Stomach (tissue), 19 donors: ENCODE data around the gene KRT14. TPM values are rescaled to one million over a fixed set of nuclear protein-coding genes. Genes with fewer than 3 reads are reported as not detected.

ENCODE experiments used
- DNase-seq, 2 donors: peaks; one replicate each; pipeline versions ENCODE4 v3.0.0 to v3.0.0-alpha.2; 2013 to 2019
- H3K27ac ChIP-seq, 5 donors: fragments of 200-600 bp in 4 of 5; sonication (generic) in 4 of 5; one replicate each; pipeline ENCODE4 v1.5.1; 2013 to 2019; ENCODE audit warnings: mild to moderate bottlenecking in 1 of 5, moderate library complexity in 1 of 5
- H3K27me3 ChIP-seq, 3 donors: fragments of 200-600 bp; sonication (generic); one replicate each; pipeline ENCODE4 v1.5.1; 2017 to 2019; ENCODE audit warnings: mixed run types in 1 of 3
- H3K36me3 ChIP-seq, 4 donors: fragments of 200-600 bp; sonication (generic); 1 replicate in 3 of 4; 2 replicates in 1 of 4; pipeline ENCODE4 v1.5.1; 2016 to 2019
- H3K4me1 ChIP-seq, 4 donors: fragments of 200-600 bp; sonication (generic); one replicate each; pipeline ENCODE4 v1.5.1; 2016 to 2019
- H3K4me3 ChIP-seq, 4 donors: fragments of 200-600 bp; sonication (generic) in 3 of 4; one replicate each; pipeline ENCODE4 v1.5.1; 2016 to 2019; ENCODE audit warnings: mild to moderate bottlenecking in 1 of 4
- H3K9me3 ChIP-seq, 4 donors: fragments of 200-600 bp; sonication (generic); one replicate each; pipeline ENCODE4 v1.5.1; 2016 to 2019
- EP300 ChIP-seq: sonication (generic); formaldehyde crosslinking; IDR thresholded peaks from one replicate; pipeline ENCODE4 v1.6.1; 2017; ENCODE audit warnings: antibody characterized with exemption
- POLR2A ChIP-seq, 4 donors: fragments of 450-650 bp; IDR thresholded peaks; one replicate each; pipeline ENCODE4 v1.6.1; 2016; ENCODE audit warnings: antibody characterized with exemption in 4 of 4, control low read depth in 2 of 4, mild to moderate bottlenecking in 1 of 4, moderate library complexity in 1 of 4
- POLR2AphosphoS5 ChIP-seq, 3 donors: sonication (generic); formaldehyde crosslinking; IDR thresholded peaks; one replicate each; pipeline ENCODE4 v1.6.1; 2016; ENCODE audit warnings: antibody characterized with exemption in 3 of 3
- WGBS, 5 donors: extraction: QIAGEN DNeasy Blood & Tissue Kit in 3 of 5; methylation state at CpG; one replicate each; pipeline versions ENCODE4 v1.1.5 to v1.1.7; 2013 to 2018; 5-methylcytosine and 5-hydroxymethylcytosine counted together
- intact Hi-C: fragments of 100-400 bp; cut with DNase I; formaldehyde crosslinking; loops from one replicate; pipeline ENCODE4 v1.15.1; 2023; ENCODE audit warnings: low total_unique reads
- long read RNA-seq, 10 donors: transcript quantifications; one replicate each; lab custom pipeline, GENCODE V29; 2026
- polyA plus RNA-seq, 3 donors: library from polyadenylated mRNA; stranded (reverse); fragments of 200-250 nt; gene quantifications; one replicate each; pipeline ENCODE4 v1.2.3, GENCODE V29; 2013
- total RNA-seq, 5 donors: library from RNA; depleted of rRNA; stranded (reverse); fragments of >200 nt; gene quantifications; one replicate each; pipeline versions ENCODE4 v1.1.0 to v1.2.3, GENCODE V29; 2014 to 2016
- TF ChIP-seq, protein P1 (sequence below), 7 experiments: fragments of 450-650 bp in 4 of 7; fragments of 200-600 bp in 3 of 7; sonication (generic) in 3 of 7; IDR thresholded peaks; one replicate each; pipeline ENCODE4 v1.5.1; 2016 to 2019; ENCODE audit warnings: antibody characterized with exemption in 7 of 7, control low read depth in 2 of 7, mild to moderate bottlenecking in 1 of 7
- donor health status: healthy with polysubstance abuse.
- donor health status: Bipolar disorder and iron deficiency.
- donor health status: healthy.

The KRT14 gene
- total RNA-seq: 1 to 10 TPM in 1 of 5 donors, not detected in 4; 1.3 TPM
- 100 to 1,000 TPM in 1 of 3 donors, 1 to 10 TPM in 1, not detected in 1; 2.4 to 164 TPM for polyA plus RNA-seq
- long read RNA-seq, donor 1: 0 reads
- long read RNA-seq, donor 2: 0 reads
- long read RNA-seq, donor 3: 0 reads
- long read RNA-seq, donor 4: 0 reads
- long read RNA-seq, donor 5: 0 reads
- long read RNA-seq, donor 6: 0 reads
- long read RNA-seq, donor 7, partial matches to known transcripts: 0 of 1 reads
- long read RNA-seq, donor 7, other reads (novel, unspliced or antisense): 0 of 1 reads
- long read RNA-seq, donor 8: 0 reads
- long read RNA-seq, donor 9: 0 reads
- long read RNA-seq, donor 10: 0 reads

DNA sequence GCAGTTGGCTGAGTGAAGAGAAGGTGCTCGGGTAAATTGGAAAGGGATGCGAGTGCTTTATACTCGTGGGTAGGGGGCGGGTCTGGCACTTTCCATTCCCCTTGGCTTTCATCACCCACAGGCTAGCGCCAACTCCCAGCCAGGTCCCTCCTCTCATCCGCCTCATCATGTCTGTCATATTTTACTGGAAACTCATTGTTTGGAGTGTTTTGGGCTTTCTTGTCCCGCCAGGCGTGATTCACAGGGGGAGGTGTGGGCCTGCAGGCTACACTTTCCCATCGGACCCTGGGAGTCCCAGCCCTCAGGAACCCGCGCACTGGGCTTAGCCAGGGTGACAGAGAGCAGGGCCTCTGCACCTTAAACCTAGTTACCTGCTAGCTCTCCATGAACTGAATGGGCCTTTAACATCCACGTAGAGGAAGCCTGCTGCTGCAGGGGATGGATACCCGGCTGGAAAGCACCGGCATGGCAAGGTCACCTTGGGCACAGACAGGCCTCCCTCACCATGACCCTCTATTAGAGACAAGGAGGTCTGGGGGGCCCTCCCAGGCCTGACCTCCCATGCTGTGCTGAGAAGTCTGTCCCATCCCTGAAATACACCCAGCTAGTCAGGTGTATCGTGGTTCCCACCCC, at the start of gene KRT14:
KRT14 (minus strand) TSS at position 33 of the 633 bp plus-strand sequence. CDS start 61 bp downstream, outside the sequence.
- Histone ChIP-seq H3K27ac (no peak within 1 kb of the TSS), H3K4me3 (no peak within 1 kb of the TSS), H3K4me1 (no peaks in the 10 kb centered on the region), H3K27me3 (peaks cover 0 to 29% (median 0%) of the 10 kb centered on the region in 3 donors), H3K9me3 (no peaks in the 10 kb centered on the region), H3K36me3 (no peaks in the 10 kb centered on the region)
- WGBS, 5 donors: 72 to 87% (median 77%) methylated on average over 14 to 15 of the region's 15 CpGs
- no peak for TF ChIP-seq EP300
- TF ChIP-seq POLR2A (IDR thresholded peaks at IDR 0.05): no peak
- TF ChIP-seq POLR2AphosphoS5 (IDR thresholded peaks at IDR 0.05): no peak
- TF ChIP-seq, protein P1, sequence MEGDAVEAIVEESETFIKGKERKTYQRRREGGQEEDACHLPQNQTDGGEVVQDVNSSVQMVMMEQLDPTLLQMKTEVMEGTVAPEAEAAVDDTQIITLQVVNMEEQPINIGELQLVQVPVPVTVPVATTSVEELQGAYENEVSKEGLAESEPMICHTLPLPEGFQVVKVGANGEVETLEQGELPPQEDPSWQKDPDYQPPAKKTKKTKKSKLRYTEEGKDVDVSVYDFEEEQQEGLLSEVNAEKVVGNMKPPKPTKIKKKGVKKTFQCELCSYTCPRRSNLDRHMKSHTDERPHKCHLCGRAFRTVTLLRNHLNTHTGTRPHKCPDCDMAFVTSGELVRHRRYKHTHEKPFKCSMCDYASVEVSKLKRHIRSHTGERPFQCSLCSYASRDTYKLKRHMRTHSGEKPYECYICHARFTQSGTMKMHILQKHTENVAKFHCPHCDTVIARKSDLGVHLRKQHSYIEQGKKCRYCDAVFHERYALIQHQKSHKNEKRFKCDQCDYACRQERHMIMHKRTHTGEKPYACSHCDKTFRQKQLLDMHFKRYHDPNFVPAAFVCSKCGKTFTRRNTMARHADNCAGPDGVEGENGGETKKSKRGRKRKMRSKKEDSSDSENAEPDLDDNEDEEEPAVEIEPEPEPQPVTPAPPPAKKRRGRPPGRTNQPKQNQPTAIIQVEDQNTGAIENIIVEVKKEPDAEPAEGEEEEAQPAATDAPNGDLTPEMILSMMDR (IDR thresholded peaks at IDR 0.05): no peak
- intact Hi-C loops: no loop called here
- no peak for DNase-seq

DNA sequence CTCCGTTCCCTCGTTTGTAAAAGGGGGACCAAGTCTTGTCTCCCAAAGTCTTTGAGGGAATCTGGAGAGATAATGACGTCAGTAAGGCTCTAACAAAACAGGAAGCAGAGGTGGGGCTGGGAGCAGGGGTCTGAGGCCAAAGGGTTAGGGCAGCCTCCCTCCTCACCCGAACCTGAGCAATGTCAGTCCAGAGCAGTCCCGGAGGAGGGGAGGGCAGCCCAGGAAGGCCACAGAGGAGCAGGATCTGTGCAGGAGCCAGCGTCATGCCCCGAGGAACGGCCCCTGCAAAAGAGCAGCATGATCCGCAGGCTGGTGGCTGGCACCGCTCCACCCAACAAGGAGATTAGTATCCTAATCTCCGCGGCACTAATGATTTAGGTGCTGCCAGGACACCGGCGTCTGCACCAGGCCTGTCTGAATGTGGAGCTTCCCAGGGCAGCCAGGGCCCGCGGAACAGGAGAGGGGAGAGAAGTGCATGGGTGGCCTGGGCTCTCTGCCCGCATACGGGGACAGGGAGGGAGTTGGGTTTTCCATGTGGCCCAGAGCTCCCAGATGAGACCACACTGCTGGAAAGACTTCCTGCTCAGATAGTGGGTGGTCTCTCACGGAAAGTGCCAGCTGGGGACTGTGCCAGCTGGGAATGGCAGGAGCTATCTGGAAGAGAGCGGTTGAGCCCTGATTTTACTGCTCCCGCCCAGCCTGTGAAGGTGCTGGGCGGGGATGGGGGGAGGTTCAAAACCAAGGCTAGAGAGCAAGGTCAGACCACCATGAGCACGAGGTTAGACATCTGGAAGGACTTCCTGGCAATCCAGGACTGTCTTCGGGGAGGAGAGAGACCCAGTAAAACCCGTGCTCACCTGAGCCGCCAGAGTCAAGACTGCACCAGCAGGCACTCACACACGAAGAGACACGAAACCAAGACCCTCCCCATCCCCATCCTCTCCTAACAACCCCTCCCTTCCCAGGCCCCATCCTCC, 48.7 kb upstream of the KRT14 start:
- Histone ChIP-seq H3K4me3 (peak overlapping the region in 1 of 4 donors; percentile 22), H3K9me3 (no peaks in the 10 kb centered on the region), H3K4me1 (peaks cover 8 to 20% (median 15%) of the 10 kb centered on the region in 4 donors), H3K27ac (no peak overlapping the region), H3K36me3 (no peaks in the 10 kb centered on the region), H3K27me3 (peaks cover 0 to 14% (median 0%) of the 10 kb centered on the region in 3 donors)
- intact Hi-C loops: loop anchor here (5.0 kb wide), 1 partner anchor 78 kb away; no protein-coding TSS in a partner anchor
- whole genome bisulfite sequencing, 5 donors: 22 to 35% (median 28%) methylated on average over 23 to 28 of the region's 28 CpGs
- TF ChIP-seq EP300 (no peak), POLR2A (IDR thresholded peaks at IDR 0.05) (no peak), POLR2AphosphoS5 (IDR thresholded peaks at IDR 0.05) (no peak)
- TF ChIP-seq, protein P1 (IDR thresholded peaks at IDR 0.05): no peak
- DNase-seq: peak; percentile 75 to 84

DNA sequence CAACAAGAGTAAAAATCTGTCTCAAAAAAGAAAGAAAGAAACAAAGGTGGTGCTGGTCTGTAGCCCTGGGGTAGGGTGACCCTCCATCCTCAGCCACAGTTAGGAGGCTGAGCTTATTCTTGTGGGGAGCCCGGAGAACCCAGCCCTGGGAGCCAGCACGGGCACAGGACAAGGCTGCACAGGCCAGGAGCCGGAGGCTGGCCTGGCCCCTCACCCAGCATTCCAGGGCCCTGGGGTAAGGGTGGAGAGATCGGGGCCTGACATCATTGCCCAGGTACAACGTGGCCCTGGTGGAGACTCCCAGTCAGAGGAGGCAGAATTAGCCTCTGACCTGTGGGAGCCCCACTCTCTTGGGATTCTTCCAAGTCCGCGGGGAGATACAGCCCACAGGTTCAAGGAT, 47.9 kb upstream of the KRT14 start:
- Histone ChIP-seq H3K9me3 (no peaks in the 10 kb centered on the region), H3K27ac (no peak overlapping the region), H3K36me3 (no peaks in the 10 kb centered on the region), H3K4me3 (peak overlapping the region in 1 of 4 donors; percentile 22), H3K27me3 (peaks cover 0 to 14% (median 0%) of the 10 kb centered on the region in 3 donors), H3K4me1 (peaks cover 8 to 20% (median 15%) of the 10 kb centered on the region in 4 donors)
- intact Hi-C loops: loop anchor here (5.0 kb wide), 1 partner anchor 77 kb away; no protein-coding TSS in a partner anchor
- DNase-seq: no peak
- 41 to 57% (median 50%) methylated on average over 5 to 7 of the region's 7 CpGs for WGBS, 5 donors
- TF ChIP-seq, protein P1 (IDR thresholded peaks at IDR 0.05): no peak
- TF ChIP-seq POLR2A (IDR thresholded peaks at IDR 0.05) (no peak), POLR2AphosphoS5 (IDR thresholded peaks at IDR 0.05) (no peak), EP300 (no peak)
